Chondrocyte (in vitro differentiated cells): ENCODE results near the gene GASK1A. TPM values are rescaled to one million over a fixed set of nuclear protein-coding genes. Genes with fewer than 3 reads are reported as not detected.

ENCODE experiments used
- DNase-seq: peaks from one replicate; pipeline ENCODE4 v3.0.0; 2021; ENCODE audit warnings: mixed read lengths, low spot score
- H3K27ac Mint-ChIP-seq: one replicate; pipeline ENCODE4 v1.8.0; 2021; ENCODE audit warnings: mild to moderate bottlenecking, moderate library complexity, mixed read lengths; ENCODE audit not compliant: unreplicated experiment
- H3K27me3 Mint-ChIP-seq: 2 replicates; pipeline ENCODE4 v1.8.0; 2021; ENCODE audit warnings: low read depth, mixed read lengths
- H3K36me3 Mint-ChIP-seq: 2 replicates; pipeline ENCODE4 v1.8.0; 2021; ENCODE audit warnings: low read depth, mixed read lengths
- H3K4me1 Mint-ChIP-seq: 2 replicates; pipeline ENCODE4 v1.8.0; 2021; ENCODE audit warnings: low read depth, mild to moderate bottlenecking, mixed read lengths
- H3K4me3 Mint-ChIP-seq: one replicate; pipeline ENCODE4 v1.8.0; 2021; ENCODE audit warnings: mild to moderate bottlenecking, moderate library complexity, mixed read lengths; ENCODE audit not compliant: unreplicated experiment
- H3K9me3 Mint-ChIP-seq: 2 replicates; pipeline ENCODE4 v1.8.0; 2021; ENCODE audit warnings: low read depth, mixed read lengths
- CTCF ChIP-seq: fragments of 200-600 bp; sonication (generic); IDR thresholded peaks from 2 replicates; pipeline ENCODE4 v1.5.0; 2021; ENCODE audit warnings: antibody characterized with exemption, mild to moderate bottlenecking, moderate library complexity
- total RNA-seq: library from RNA; stranded (reverse); gene quantifications from 3 replicates; pipeline ENCODE4 v1.2.1, GENCODE V29; 2021

Gene GASK1A
- total RNA-seq, 1 donor from 2014 or later = 0.17 TPM

GRCh38 chr3:43071313-43071893 is 92.3 kb downstream of the GASK1A start:
- Mint-ChIP-seq H3K27me3 (no peaks in the 10 kb centered on the region), H3K4me1 (peaks cover under 1% of the 10 kb centered on the region), H3K36me3 (no peaks in the 10 kb centered on the region), H3K4me3 (no peak overlapping the region), H3K9me3 (no peaks in the 10 kb centered on the region), H3K27ac (no peak overlapping the region)
- no peak for DNase-seq
- peak; percentile 62 for TF ChIP-seq CTCF

GRCh38 chr3:43072361-43072760 is 93.2 kb downstream of the GASK1A start:
- H3K27ac Mint-ChIP-seq = no peak overlapping the region
- H3K9me3 Mint-ChIP-seq = no peaks in the 10 kb centered on the region
- TF ChIP-seq CTCF = no peak
- no peaks in the 10 kb centered on the region for H3K36me3 Mint-ChIP-seq
- H3K27me3 Mint-ChIP-seq = no peaks in the 10 kb centered on the region
- H3K4me3 Mint-ChIP-seq = no peak overlapping the region
- peaks cover 6% of the 10 kb centered on the region for H3K4me1 Mint-ChIP-seq
- DNase-seq = no peak

- DNase-seq = no peak
- Mint-ChIP-seq H3K4me1 (peaks cover 6% of the 10 kb centered on the region), H3K27me3 (no peaks in the 10 kb centered on the region), H3K9me3 (no peaks in the 10 kb centered on the region), H3K4me3 (no peak overlapping the region), H3K36me3 (peaks cover 1% of the 10 kb centered on the region), H3K27ac (no peak overlapping the region)
- no peak for TF ChIP-seq CTCF
Measured at GRCh38 chr3:43073116-43073835, 94.2 kb downstream of the GASK1A start.

GRCh38 chr3:43073836-43074220 is 94.7 kb downstream of the GASK1A start:
- TF ChIP-seq CTCF = no peak
- H3K4me3 Mint-ChIP-seq = no peak overlapping the region
- DNase-seq = no peak
- H3K27me3 Mint-ChIP-seq = no peaks in the 10 kb centered on the region
- peaks cover 6% of the 10 kb centered on the region for H3K4me1 Mint-ChIP-seq
- no peaks in the 10 kb centered on the region for H3K9me3 Mint-ChIP-seq
- no peak overlapping the region for H3K27ac Mint-ChIP-seq
- H3K36me3 Mint-ChIP-seq = peaks cover 4% of the 10 kb centered on the region

- H3K27me3 Mint-ChIP-seq = no peaks in the 10 kb centered on the region
- H3K27ac Mint-ChIP-seq = no peak overlapping the region
- peaks cover 6% of the 10 kb centered on the region for H3K4me1 Mint-ChIP-seq
Measured at GRCh38 chr3:43074482-43074881, 95.4 kb downstream of the GASK1A start.

More at GRCh38 chr3:43074482-43074881, 95.4 kb downstream of the GASK1A start:
- Mint-ChIP-seq H3K9me3 (no peaks in the 10 kb centered on the region), H3K36me3 (peaks cover 6% of the 10 kb centered on the region), H3K4me3 (no peak overlapping the region)
- DNase-seq = no peak
- no peak for TF ChIP-seq CTCF
